Neural cell (in vitro differentiated cells): ENCODE results near the gene RAE1.

Experiments
- EP300 ChIP-seq: fragments of 450-650 bp; conservative IDR thresholded peaks from 2 replicates; pipeline ENCODE4 v1.6.1; 2014; ENCODE audit warnings: antibody characterized with exemption, mild to moderate bottlenecking, moderate library complexity; ENCODE audit not compliant: poor library complexity, severe bottlenecking
- EZH2 ChIP-seq: fragments of 200-600, 300-800 bp; shearing (Covaris generic), sonication (generic); IDR thresholded peaks from 2 replicates; pipeline ENCODE4 v1.6.1; 2014; ENCODE audit warnings: antibody characterized with exemption, low read length, borderline replicate concordance, mild to moderate bottlenecking; ENCODE audit not compliant: insufficient read depth, poor library complexity, severe bottlenecking
- MXI1 ChIP-seq: fragments of 450-650 bp; conservative IDR thresholded peaks from 2 replicates; pipeline ENCODE4 v1.6.1; 2014; ENCODE audit warnings: antibody characterized with exemption, mild to moderate bottlenecking; ENCODE audit not compliant: poor library complexity, severe bottlenecking
- POLR2AphosphoS5 ChIP-seq: IDR thresholded peaks from 2 replicates; pipeline ENCODE4 v1.6.1; 2012
- RAD21 ChIP-seq: fragments of 450-650 bp; conservative IDR thresholded peaks from 2 replicates; pipeline ENCODE4 v1.6.1; 2014; ENCODE audit warnings: antibody characterized with exemption, mild to moderate bottlenecking, moderate library complexity
- SMC3 ChIP-seq: fragments of 450-650 bp; conservative IDR thresholded peaks from 2 replicates; pipeline ENCODE4 v1.6.1; 2014; ENCODE audit warnings: antibody characterized with exemption, mild to moderate bottlenecking, moderate library complexity; ENCODE audit not compliant: poor library complexity
- TAF1 ChIP-seq: IDR thresholded peaks from 2 replicates; pipeline ENCODE4 v1.6.1; 2012; ENCODE audit warnings: low read depth
- TF ChIP-seq, protein P1 (sequence below): fragments of 450-650 bp; IDR thresholded peaks from 2 replicates; pipeline ENCODE4 v1.5.1; 2014; ENCODE audit warnings: antibody characterized with exemption, mild to moderate bottlenecking, moderate library complexity; ENCODE audit not compliant: poor library complexity, severe bottlenecking
- TF ChIP-seq, protein P2 (sequence below): IDR thresholded peaks from 2 replicates; pipeline ENCODE4 v1.6.1; 2012; ENCODE audit warnings: borderline replicate concordance

DNA sequence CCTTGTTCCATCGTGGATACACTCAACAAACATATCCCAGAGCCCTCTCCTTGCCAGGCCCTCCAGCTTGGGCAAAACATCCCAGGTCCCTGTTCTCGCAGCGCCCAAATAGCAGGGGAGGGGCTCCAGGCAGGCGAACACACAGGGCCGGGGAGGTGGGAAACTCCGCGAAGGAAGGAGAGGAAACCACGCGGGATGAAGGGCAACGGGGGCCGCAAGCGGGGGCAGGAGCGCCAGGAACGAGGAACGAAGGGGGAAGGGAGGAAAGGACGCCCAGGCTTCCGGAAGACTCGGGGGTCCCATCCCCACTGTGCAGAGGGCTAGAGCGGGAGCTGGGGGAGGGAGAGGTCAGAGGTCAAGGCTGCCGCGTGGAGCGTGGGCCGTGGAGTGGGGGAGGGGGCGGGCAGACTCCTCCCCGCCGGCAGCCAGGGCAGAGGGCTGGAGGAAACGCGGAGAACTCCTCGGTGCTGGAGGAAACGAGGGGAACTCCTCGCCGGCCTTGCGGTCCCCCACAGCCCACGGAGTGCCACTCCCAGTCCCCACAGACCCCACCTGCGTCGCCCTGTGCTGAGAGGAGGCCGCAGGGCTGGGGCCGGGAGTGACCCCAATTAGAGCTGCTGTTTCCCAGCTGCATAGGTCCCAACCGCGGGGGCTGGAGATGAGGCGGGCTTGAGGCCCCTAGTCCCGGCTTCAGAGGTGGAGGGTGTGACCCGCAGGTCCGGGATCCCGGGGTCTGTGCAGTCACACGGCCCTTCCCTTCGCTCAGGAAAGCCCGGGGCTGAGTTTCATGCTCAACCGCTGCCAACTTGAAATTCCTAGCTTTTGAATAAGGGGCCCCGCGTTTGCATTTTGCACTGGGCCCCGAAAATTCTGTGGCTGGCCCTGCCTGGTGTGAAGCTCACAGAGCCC, 38.9 kb downstream of the RAE1 start:
- TF ChIP-seq, protein P1, sequence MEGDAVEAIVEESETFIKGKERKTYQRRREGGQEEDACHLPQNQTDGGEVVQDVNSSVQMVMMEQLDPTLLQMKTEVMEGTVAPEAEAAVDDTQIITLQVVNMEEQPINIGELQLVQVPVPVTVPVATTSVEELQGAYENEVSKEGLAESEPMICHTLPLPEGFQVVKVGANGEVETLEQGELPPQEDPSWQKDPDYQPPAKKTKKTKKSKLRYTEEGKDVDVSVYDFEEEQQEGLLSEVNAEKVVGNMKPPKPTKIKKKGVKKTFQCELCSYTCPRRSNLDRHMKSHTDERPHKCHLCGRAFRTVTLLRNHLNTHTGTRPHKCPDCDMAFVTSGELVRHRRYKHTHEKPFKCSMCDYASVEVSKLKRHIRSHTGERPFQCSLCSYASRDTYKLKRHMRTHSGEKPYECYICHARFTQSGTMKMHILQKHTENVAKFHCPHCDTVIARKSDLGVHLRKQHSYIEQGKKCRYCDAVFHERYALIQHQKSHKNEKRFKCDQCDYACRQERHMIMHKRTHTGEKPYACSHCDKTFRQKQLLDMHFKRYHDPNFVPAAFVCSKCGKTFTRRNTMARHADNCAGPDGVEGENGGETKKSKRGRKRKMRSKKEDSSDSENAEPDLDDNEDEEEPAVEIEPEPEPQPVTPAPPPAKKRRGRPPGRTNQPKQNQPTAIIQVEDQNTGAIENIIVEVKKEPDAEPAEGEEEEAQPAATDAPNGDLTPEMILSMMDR = no peak
- TF ChIP-seq SMC3 = no peak
- TF ChIP-seq TAF1 = no peak
- TF ChIP-seq POLR2AphosphoS5 = no peak
- TF ChIP-seq RAD21 = no peak
- no peak for TF ChIP-seq EP300
- no peak for TF ChIP-seq MXI1
- TF ChIP-seq, protein P2, sequence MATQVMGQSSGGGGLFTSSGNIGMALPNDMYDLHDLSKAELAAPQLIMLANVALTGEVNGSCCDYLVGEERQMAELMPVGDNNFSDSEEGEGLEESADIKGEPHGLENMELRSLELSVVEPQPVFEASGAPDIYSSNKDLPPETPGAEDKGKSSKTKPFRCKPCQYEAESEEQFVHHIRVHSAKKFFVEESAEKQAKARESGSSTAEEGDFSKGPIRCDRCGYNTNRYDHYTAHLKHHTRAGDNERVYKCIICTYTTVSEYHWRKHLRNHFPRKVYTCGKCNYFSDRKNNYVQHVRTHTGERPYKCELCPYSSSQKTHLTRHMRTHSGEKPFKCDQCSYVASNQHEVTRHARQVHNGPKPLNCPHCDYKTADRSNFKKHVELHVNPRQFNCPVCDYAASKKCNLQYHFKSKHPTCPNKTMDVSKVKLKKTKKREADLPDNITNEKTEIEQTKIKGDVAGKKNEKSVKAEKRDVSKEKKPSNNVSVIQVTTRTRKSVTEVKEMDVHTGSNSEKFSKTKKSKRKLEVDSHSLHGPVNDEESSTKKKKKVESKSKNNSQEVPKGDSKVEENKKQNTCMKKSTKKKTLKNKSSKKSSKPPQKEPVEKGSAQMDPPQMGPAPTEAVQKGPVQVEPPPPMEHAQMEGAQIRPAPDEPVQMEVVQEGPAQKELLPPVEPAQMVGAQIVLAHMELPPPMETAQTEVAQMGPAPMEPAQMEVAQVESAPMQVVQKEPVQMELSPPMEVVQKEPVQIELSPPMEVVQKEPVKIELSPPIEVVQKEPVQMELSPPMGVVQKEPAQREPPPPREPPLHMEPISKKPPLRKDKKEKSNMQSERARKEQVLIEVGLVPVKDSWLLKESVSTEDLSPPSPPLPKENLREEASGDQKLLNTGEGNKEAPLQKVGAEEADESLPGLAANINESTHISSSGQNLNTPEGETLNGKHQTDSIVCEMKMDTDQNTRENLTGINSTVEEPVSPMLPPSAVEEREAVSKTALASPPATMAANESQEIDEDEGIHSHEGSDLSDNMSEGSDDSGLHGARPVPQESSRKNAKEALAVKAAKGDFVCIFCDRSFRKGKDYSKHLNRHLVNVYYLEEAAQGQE = no peak
- no peak for TF ChIP-seq EZH2
